Esophagus muscularis mucosa (tissue), 4 donors: ENCODE results near the gene NDUFS7.

ENCODE experiments used
- CTCF ChIP-seq, 3 experiments: fragments of 200-600 bp in 2 of 3; fragments of 450-650 bp in 1 of 3; sonication (generic) in 2 of 3; IDR thresholded peaks; one replicate each; pipeline ENCODE4 v1.5.1; 2017 to 2019; ENCODE audit warnings: antibody characterized with exemption in 3 of 3, mild to moderate bottlenecking in 2 of 3, moderate library complexity in 1 of 3
- EP300 ChIP-seq: sonication (generic); formaldehyde crosslinking; IDR thresholded peaks from one replicate; pipeline ENCODE4 v1.6.1; 2017; ENCODE audit warnings: antibody characterized with exemption
- POLR2A ChIP-seq: fragments of 450-650 bp; IDR thresholded peaks from one replicate; pipeline ENCODE4 v1.6.1; 2017; ENCODE audit warnings: antibody characterized with exemption, moderate library complexity, mild to moderate bottlenecking, low read depth
- POLR2AphosphoS5 ChIP-seq, 2 donors: sonication (generic); formaldehyde crosslinking; IDR thresholded peaks; one replicate each; pipeline ENCODE4 v1.6.1; 2017; ENCODE audit warnings: antibody characterized with exemption in 2 of 2

GRCh38 chr19:1408300-1409203 is 24.8 kb downstream of the NDUFS7 start:
- TF ChIP-seq CTCF (IDR thresholded peaks at IDR 0.05) (no peak), POLR2A (no peak), POLR2AphosphoS5 (IDR thresholded peaks at IDR 0.05) (peak; percentile 36 to 42), EP300 (no peak)
